ENCODE results near the gene NUP98.
A peak's percentile ranks its signal among the peaks of the same experiment; 100 is the strongest.
"Not testable (repeated sequence)": the region's sequence is repeated elsewhere in the genome, so short reads cannot be mapped to it uniquely, and the experiment has no call there.

Gene NUP98

GRCh38 chr11:3665336-3666022 is 131.9 kb downstream of the NUP98 start:
- no peak overlapping the region for H3K4me3 Mint-ChIP-seq
- ATAC-seq (no peak), DNase-seq (ENCODE audit: low spot score in 2 of 2) (no peak)
- H3K27ac Mint-ChIP-seq: no peak overlapping the region
- H3K9me3 Mint-ChIP-seq: no peaks in the 10 kb centered on the region
- H3K4me1 Mint-ChIP-seq: peaks cover 6% of the 10 kb centered on the region
- peaks cover 17% of the 10 kb centered on the region for H3K36me3 Mint-ChIP-seq

GRCh38 chr11:3664032-3664630 is 133.2 kb downstream of the NUP98 start:
- Mint-ChIP-seq H3K36me3 (peaks cover 16% of the 10 kb centered on the region), H3K27ac (peak overlapping the region; percentile 17), H3K9me3 (no peaks in the 10 kb centered on the region), H3K4me3 (no peak overlapping the region), H3K4me1 (peaks cover 6% of the 10 kb centered on the region)
- DNase-seq (ENCODE audit: low spot score in 2 of 2) (no peak), ATAC-seq (no peak)

GRCh38 chr11:3662856-3663255 is 134.5 kb downstream of the NUP98 start:
- ATAC-seq (no peak), DNase-seq (ENCODE audit: low spot score in 2 of 2) (no peak)
- H3K9me3 Mint-ChIP-seq: no peaks in the 10 kb centered on the region
- H3K4me3 Mint-ChIP-seq: no peak overlapping the region
- H3K36me3 Mint-ChIP-seq: peaks cover 11% of the 10 kb centered on the region
- no peak overlapping the region for H3K27ac Mint-ChIP-seq
- peaks cover 6% of the 10 kb centered on the region for H3K4me1 Mint-ChIP-seq

- no peak for DNase-seq (ENCODE audit: low spot score in 2 of 2)
- Mint-ChIP-seq H3K27ac (no peak overlapping the region), H3K36me3 (peaks cover 5% of the 10 kb centered on the region), H3K9me3 (no peaks in the 10 kb centered on the region), H3K4me3 (no peak overlapping the region), H3K4me1 (peaks cover 6% of the 10 kb centered on the region)
- peak; percentile 6 for ATAC-seq
These were observed 136.4 kb downstream of the NUP98 start for GRCh38 chr11:3660960-3661359.

- Mint-ChIP-seq H3K27ac (no peak overlapping the region), H3K4me1 (peaks cover 6% of the 10 kb centered on the region), H3K4me3 (no peak overlapping the region), H3K9me3 (no peaks in the 10 kb centered on the region), H3K36me3 (no peaks in the 10 kb centered on the region)
- DNase-seq (ENCODE audit: low spot score in 2 of 2) (no peak), ATAC-seq (no peak)
These were observed 137.5 kb downstream of the NUP98 start for GRCh38 chr11:3659595-3660515.

GRCh38 chr11:3658252-3658651 is 139.1 kb downstream of the NUP98 start:
- Mint-ChIP-seq H3K4me1 (peaks cover 6% of the 10 kb centered on the region), H3K27ac (no peak overlapping the region), H3K9me3 (no peaks in the 10 kb centered on the region), H3K36me3 (no peaks in the 10 kb centered on the region), H3K4me3 (no peak overlapping the region)
- ATAC-seq (no peak), DNase-seq (ENCODE audit: low spot score in 2 of 2) (no peak)

- H3K4me3 Mint-ChIP-seq; H3K9me3 Mint-ChIP-seq; H3K27ac Mint-ChIP-seq; ATAC-seq; H3K4me1 Mint-ChIP-seq; H3K36me3 Mint-ChIP-seq; DNase-seq (ENCODE audit: low spot score in 2 of 2): not testable (repeated sequence)
These were observed 140.0 kb downstream of the NUP98 start for GRCh38 chr11:3657331-3657730.

- H3K4me1 Mint-ChIP-seq: no peaks in the 10 kb centered on the region
- DNase-seq (ENCODE audit: low spot score in 2 of 2): no peak
- H3K9me3 Mint-ChIP-seq: no peaks in the 10 kb centered on the region
- no peak overlapping the region for H3K4me3 Mint-ChIP-seq
- H3K27ac Mint-ChIP-seq: no peak overlapping the region
- H3K36me3 Mint-ChIP-seq: no peaks in the 10 kb centered on the region
- peak; percentile 19 for ATAC-seq
These were observed 141.8 kb downstream of the NUP98 start for GRCh38 chr11:3655547-3655946.

- H3K4me1 Mint-ChIP-seq; H3K27ac Mint-ChIP-seq; H3K9me3 Mint-ChIP-seq; DNase-seq (ENCODE audit: low spot score in 2 of 2); H3K36me3 Mint-ChIP-seq; ATAC-seq; H3K4me3 Mint-ChIP-seq: not testable (repeated sequence)
These were observed 144.8 kb downstream of the NUP98 start for GRCh38 chr11:3652514-3652913.

GRCh38 chr11:3649374-3649773 is 148.0 kb downstream of the NUP98 start:
- H3K27ac Mint-ChIP-seq; H3K4me3 Mint-ChIP-seq; DNase-seq (ENCODE audit: low spot score in 2 of 2); H3K36me3 Mint-ChIP-seq; H3K9me3 Mint-ChIP-seq; ATAC-seq; H3K4me1 Mint-ChIP-seq: not testable (repeated sequence)

GRCh38 chr11:3648843-3649242 is 148.5 kb downstream of the NUP98 start:
- H3K4me3 Mint-ChIP-seq; DNase-seq (ENCODE audit: low spot score in 2 of 2); H3K27ac Mint-ChIP-seq; H3K4me1 Mint-ChIP-seq; H3K36me3 Mint-ChIP-seq; H3K9me3 Mint-ChIP-seq; ATAC-seq: not testable (repeated sequence)

- ATAC-seq: peak; percentile 14
These were observed 151.8 kb downstream of the NUP98 start for GRCh38 chr11:3645552-3645951.

GRCh38 chr11:3644817-3645235 is 152.5 kb downstream of the NUP98 start, which contains the start of gene ART1:
TSS of gene ART1 (plus strand) at chr11:3645128. CDS start at chr11:3659214, 14,086 bp downstream.
- Mint-ChIP-seq H3K9me3 (no peaks in the 10 kb centered on the region), H3K4me3 (no peak within 1 kb of the TSS), H3K36me3 (no peaks in the 10 kb centered on the region), H3K27ac (peak within 1 kb of the TSS; percentile 11), H3K4me1 (peaks cover 13% of the 10 kb centered on the region)
- ATAC-seq: peak; percentile 11
- no peak for DNase-seq (ENCODE audit: low spot score in 2 of 2)

More at GRCh38 chr11:3645552-3645951, 151.8 kb downstream of the NUP98 start:
- no peak for DNase-seq (ENCODE audit: low spot score in 2 of 2)
- H3K36me3 Mint-ChIP-seq: no peaks in the 10 kb centered on the region
- peaks cover 13% of the 10 kb centered on the region for H3K4me1 Mint-ChIP-seq
- H3K9me3 Mint-ChIP-seq: no peaks in the 10 kb centered on the region
- H3K27ac Mint-ChIP-seq: no peak overlapping the region
- H3K4me3 Mint-ChIP-seq: no peak overlapping the region

- H3K27ac Mint-ChIP-seq; DNase-seq (ENCODE audit: low spot score in 2 of 2); H3K36me3 Mint-ChIP-seq; ATAC-seq; H3K9me3 Mint-ChIP-seq: not testable (repeated sequence)
- peak overlapping the region; percentile 51 for H3K4me3 Mint-ChIP-seq
- peaks cover 13% of the 10 kb centered on the region for H3K4me1 Mint-ChIP-seq
These were observed 154.2 kb downstream of the NUP98 start for GRCh38 chr11:3643102-3643546.
